Measurements from ENCODE around the gene LAMA1. TPM values are rescaled to one million over a fixed set of nuclear protein-coding genes. Genes with fewer than 3 reads are reported as not detected.

LAMA1 gene
- total and polyA plus RNA-seq, 10 donors = 0.20 to 2.3 (median 0.63) TPM

DNA sequence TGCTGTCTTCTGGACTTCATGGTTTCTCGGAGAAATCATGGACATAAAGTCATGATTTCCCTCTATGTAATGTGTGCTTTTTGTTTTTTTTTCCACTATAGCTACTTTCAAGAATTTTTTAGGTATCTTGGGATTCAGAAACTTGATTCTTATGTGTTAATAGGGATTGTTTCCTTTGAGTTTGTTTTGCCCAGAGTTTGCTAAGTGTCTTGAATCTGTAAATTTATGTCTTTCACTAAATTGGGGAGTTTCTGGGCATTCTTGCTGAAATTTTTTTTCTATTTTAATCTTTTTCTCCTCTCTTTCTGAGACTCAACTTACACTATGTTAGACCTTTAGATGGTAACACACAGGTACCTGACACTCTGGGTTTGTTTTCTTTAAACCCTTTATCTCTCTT lies 182.7 kb downstream of the LAMA1 start:
- intact Hi-C loops (cut with DNase I; ENCODE audit: low total_unique reads) = no loop called here
- H3K27ac ChIP-seq = no peak overlapping the region
- H3K9me3 ChIP-seq = no peaks in the 10 kb centered on the region
- H3K36me3 ChIP-seq = no peaks in the 10 kb centered on the region
- WGBS, 5 donors = 83 to 95% (median 88%) methylated on average over 1 of the region's 1 CpG
- H3K27me3 ChIP-seq (replicated peaks in 1 of 7) = peaks cover 0 to 7% (median 0%) of the 10 kb centered on the region in 7 donors
- no peak for TF ChIP-seq POLR2AphosphoS5 (IDR thresholded peaks at IDR 0.05)
- TF ChIP-seq, protein P1, sequence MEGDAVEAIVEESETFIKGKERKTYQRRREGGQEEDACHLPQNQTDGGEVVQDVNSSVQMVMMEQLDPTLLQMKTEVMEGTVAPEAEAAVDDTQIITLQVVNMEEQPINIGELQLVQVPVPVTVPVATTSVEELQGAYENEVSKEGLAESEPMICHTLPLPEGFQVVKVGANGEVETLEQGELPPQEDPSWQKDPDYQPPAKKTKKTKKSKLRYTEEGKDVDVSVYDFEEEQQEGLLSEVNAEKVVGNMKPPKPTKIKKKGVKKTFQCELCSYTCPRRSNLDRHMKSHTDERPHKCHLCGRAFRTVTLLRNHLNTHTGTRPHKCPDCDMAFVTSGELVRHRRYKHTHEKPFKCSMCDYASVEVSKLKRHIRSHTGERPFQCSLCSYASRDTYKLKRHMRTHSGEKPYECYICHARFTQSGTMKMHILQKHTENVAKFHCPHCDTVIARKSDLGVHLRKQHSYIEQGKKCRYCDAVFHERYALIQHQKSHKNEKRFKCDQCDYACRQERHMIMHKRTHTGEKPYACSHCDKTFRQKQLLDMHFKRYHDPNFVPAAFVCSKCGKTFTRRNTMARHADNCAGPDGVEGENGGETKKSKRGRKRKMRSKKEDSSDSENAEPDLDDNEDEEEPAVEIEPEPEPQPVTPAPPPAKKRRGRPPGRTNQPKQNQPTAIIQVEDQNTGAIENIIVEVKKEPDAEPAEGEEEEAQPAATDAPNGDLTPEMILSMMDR (IDR thresholded peaks at IDR 0.05 in 8 of 11, conservative IDR thresholded peaks at IDR 0.05 in 3 of 11) = no peak
- no peak for TF ChIP-seq POLR2A (IDR thresholded peaks at IDR 0.05)
- DNase-seq = no peak
- no peaks in the 10 kb centered on the region for H3K4me1 ChIP-seq
- H3K4me3 ChIP-seq = no peak overlapping the region

DNA sequence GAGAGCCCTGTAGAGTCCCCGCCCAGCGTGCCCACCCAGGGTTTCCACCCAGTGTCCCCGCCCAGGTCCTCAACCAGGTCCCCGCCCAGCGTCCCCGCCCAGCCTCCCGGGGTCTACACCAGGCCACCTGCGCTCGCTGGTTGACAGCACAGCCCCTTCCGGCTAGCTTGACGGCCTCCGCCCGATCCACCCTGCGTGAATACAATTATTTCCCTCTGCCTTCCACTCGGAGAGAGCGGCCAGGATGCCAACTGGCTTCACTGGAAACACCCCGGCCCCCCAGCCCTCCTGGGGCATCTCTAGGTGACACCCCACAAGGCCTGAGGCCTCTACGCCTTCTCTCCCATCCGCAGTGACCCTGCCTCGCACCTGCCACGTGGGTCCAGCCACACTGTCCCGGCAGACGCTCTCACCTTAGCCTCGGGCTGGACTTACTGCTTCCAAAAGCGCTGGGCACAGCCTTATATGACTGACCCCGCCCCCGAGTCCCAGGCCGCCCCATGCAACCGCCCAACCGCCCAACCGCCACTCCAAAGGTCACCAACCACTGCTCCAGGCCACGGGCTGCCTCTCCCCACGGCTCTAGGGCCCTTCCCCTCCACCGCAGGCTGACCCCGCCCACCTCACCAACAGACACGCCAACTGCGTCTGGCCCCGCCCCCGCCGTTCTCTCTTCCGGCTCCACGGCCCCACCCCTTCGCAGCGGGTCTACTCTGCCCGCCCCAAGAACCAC lies 188.1 kb downstream of the LAMA1 start:
- no peak for DNase-seq
- Histone ChIP-seq H3K36me3 (no peaks in the 10 kb centered on the region), H3K4me3 (no peak overlapping the region), H3K27ac (no peak overlapping the region), H3K9me3 (no peaks in the 10 kb centered on the region), H3K4me1 (no peaks in the 10 kb centered on the region), H3K27me3 (replicated peaks in 1 of 7) (no peaks in the 10 kb centered on the region)
- TF ChIP-seq, protein P1 (IDR thresholded peaks at IDR 0.05 in 8 of 11, conservative IDR thresholded peaks at IDR 0.05 in 3 of 11) = no peak
- TF ChIP-seq POLR2A (IDR thresholded peaks at IDR 0.05) (no peak), POLR2AphosphoS5 (IDR thresholded peaks at IDR 0.05) (no peak)
- 91 to 95% (median 95%) methylated on average over 43 to 45 of the region's 45 CpGs for WGBS, 5 donors
- intact Hi-C loops (cut with DNase I; ENCODE audit: low total_unique reads) = no loop called here

DNA sequence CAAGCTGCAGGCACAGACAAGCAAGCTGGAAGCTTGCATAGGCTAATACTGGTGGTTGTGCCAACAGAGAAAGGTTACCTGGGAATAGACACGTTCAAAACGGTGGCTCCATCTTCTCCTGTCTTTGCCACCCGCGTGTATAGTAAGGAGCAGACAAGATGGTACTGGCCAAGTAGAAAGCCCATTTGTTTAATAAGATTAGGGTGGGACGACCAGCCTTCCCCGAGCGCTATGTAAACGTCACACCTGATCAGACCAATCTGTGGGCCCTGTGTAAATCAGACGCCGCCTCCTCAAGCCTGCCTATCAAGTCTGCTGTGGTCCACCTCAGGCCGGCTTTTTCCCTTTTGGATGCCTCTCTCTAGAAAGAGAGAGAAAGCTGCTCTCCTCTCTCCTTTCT lies 189.2 kb downstream of the LAMA1 start:
- H3K36me3 ChIP-seq = no peaks in the 10 kb centered on the region
- 81 to 88% (median 86%) methylated on average over 11 of the region's 11 CpGs for WGBS, 5 donors
- no peaks in the 10 kb centered on the region for H3K27me3 ChIP-seq (replicated peaks in 1 of 7)
- DNase-seq = no peak
- H3K9me3 ChIP-seq = no peaks in the 10 kb centered on the region
- no peak for TF ChIP-seq POLR2AphosphoS5 (IDR thresholded peaks at IDR 0.05)
- TF ChIP-seq, protein P1 (IDR thresholded peaks at IDR 0.05 in 8 of 11, conservative IDR thresholded peaks at IDR 0.05 in 3 of 11) = no peak
- TF ChIP-seq POLR2A (IDR thresholded peaks at IDR 0.05) = no peak
- intact Hi-C loops (cut with DNase I; ENCODE audit: low total_unique reads) = no loop called here
- H3K27ac ChIP-seq = no peak overlapping the region
- no peak overlapping the region for H3K4me3 ChIP-seq
- H3K4me1 ChIP-seq = no peaks in the 10 kb centered on the region

- H3K4me3 ChIP-seq = no peak overlapping the region
- intact Hi-C loops (cut with DNase I; ENCODE audit: low total_unique reads) = no loop called here
- 78 to 87% (median 80%) methylated on average over 2 of the region's 2 CpGs for WGBS, 5 donors
- no peak overlapping the region for H3K27ac ChIP-seq
- H3K4me1 ChIP-seq = no peaks in the 10 kb centered on the region
- H3K9me3 ChIP-seq = no peaks in the 10 kb centered on the region
- no peaks in the 10 kb centered on the region for H3K27me3 ChIP-seq (replicated peaks in 1 of 7)
- H3K36me3 ChIP-seq = no peaks in the 10 kb centered on the region
- TF ChIP-seq POLR2A (IDR thresholded peaks at IDR 0.05) (no peak), POLR2AphosphoS5 (IDR thresholded peaks at IDR 0.05) (no peak)
- TF ChIP-seq, protein P1 (IDR thresholded peaks at IDR 0.05 in 8 of 11, conservative IDR thresholded peaks at IDR 0.05 in 3 of 11) = no peak
- DNase-seq = no peak
Observed at GRCh38 chr18:6927153-6927552, 190.4 kb downstream of the LAMA1 start.
